ENCODE measurements around the gene NBEAL2.

DNA sequence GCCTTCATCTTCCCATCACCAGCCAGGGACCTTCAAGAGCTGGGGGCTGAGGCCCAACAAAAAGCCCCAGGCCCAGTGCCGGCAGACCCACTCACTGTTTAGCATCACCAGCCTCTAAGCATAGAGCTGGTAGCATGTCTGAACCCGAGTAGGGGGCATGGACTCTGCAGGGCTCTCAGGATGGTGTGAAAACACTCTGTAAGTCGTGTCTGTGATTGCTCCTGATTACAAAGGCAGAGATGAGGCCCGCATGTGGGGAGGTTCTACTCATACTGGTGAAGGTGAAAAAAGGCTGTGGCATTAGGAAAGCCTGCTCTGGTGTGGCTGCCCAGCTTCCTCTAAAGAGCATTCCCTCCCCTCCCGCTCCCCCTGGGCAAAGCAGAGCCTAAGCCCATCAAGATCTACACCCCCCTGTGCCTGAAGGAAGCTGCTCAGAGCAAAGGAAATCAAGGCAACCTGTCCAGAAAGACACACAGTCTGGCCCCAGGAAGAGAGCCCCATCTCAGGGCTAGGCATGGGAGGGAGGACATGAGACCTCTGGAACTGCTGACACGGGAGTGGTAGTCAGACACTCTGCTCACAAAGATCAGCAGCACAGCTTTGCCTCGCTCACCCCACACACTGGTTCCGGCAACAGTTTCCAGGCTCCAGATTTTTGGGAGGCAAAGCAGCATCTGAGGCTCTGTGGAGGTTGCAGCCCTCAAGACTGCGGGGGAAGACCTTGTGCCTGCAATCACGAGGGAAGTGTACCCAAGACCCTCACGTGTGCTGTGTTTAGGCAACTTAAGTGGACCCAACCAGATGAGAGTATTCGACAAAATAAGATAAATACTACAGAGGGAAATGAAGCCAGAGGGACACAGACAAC, 39.7 kb upstream of the NBEAL2 start:
- TF ChIP-seq, protein P1, sequence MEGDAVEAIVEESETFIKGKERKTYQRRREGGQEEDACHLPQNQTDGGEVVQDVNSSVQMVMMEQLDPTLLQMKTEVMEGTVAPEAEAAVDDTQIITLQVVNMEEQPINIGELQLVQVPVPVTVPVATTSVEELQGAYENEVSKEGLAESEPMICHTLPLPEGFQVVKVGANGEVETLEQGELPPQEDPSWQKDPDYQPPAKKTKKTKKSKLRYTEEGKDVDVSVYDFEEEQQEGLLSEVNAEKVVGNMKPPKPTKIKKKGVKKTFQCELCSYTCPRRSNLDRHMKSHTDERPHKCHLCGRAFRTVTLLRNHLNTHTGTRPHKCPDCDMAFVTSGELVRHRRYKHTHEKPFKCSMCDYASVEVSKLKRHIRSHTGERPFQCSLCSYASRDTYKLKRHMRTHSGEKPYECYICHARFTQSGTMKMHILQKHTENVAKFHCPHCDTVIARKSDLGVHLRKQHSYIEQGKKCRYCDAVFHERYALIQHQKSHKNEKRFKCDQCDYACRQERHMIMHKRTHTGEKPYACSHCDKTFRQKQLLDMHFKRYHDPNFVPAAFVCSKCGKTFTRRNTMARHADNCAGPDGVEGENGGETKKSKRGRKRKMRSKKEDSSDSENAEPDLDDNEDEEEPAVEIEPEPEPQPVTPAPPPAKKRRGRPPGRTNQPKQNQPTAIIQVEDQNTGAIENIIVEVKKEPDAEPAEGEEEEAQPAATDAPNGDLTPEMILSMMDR (IDR thresholded peaks at IDR 0.05): no peak
- no peak for TF ChIP-seq POLR2A (IDR thresholded peaks at IDR 0.05)
- TF ChIP-seq POLR2AphosphoS5 (IDR thresholded peaks at IDR 0.05): no peak
